D341Med (cell line): Measurements from ENCODE around the gene FBF1.
"Not testable (repeated sequence)": the region's sequence is repeated elsewhere in the genome, so short reads cannot be mapped to it uniquely, and the experiment has no call there.

ENCODE experiments used
- DNase-seq: peaks from one replicate; pipeline ENCODE4 v3.0.0; 2012; ENCODE audit warnings: low spot score

The FBF1 gene

DNA sequence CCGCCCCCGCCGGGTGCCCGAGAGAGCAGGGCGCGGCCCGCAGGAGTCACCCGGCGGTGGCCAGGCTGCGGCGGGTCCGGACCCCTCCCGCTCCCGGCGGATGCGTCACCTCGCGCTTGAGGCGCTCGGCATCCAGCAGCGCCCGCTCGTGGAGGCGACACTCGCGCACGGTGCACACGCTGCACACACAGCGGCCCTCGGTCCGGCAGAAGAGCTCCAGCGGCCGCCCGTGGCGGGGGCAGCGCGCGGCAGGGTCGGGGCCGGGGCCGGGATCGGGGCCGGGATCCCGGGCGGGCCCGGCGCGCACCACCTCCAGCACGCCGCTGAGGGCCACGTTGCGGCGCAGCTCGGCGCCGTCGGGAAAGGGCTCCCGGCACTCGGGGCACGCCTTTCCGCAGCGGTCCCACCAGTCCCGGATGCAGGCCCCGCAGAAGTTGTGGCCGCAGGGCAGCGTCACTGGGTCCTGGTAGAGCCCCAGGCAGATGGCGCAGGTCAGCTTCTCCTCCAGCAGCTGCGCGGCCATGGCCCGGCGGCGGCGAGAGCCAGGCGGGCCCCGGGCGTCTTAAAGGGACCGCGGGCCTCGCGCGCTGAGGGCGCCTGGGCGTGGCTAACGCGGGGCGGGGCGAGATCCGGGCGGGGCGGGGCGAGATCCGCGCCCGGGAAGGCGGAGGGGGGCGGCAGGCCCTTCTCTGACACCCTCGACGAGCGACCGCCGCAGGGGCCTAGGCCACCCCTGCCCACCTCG, 44.3 kb downstream of the FBF1 start, which contains the start of gene TRIM65:
TSS of gene TRIM65 (minus strand) at position 537 of the 745 bp plus-strand sequence. CDS start at position 523, 14 bp downstream.
- peak; percentile 99 for DNase-seq

DNA sequence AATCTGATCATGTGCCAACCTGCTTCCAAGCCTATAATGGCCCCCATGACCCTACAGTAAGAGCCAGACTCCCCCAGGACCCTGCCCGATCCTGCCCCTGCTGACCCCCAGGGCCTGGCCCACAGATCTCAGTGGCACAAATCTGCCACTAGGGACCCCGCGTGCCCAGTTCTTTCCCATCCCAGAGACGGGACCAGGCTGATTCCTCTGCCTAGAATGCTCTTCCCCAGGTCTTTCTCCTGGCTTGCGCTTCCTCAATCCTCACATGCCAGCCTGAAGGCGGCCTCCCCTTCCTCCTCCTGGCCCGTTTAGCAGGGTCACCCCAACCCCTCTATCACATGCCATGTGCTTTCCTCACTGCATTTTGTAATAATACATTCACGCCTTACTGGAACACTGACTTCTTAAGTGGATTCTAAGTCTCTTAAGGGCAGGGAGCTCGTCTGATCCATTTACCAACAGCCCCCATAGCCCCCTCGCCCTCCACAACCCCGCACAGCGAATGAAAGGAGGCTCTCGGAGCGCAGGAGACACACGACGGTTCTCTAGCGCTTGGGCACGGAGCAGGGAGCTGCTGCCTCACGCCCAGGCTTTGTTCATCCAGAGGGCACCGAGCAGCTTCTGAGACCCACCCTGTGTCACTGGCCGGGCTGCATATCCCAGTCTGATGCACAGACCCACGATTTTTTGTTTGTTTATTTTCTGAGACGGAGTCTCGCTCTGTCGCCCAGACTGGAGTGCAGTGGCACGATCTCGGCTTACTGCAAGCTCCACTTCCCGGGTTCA, 45.3 kb downstream of the FBF1 start:
- DNase-seq, result peak; percentile 80

DNA sequence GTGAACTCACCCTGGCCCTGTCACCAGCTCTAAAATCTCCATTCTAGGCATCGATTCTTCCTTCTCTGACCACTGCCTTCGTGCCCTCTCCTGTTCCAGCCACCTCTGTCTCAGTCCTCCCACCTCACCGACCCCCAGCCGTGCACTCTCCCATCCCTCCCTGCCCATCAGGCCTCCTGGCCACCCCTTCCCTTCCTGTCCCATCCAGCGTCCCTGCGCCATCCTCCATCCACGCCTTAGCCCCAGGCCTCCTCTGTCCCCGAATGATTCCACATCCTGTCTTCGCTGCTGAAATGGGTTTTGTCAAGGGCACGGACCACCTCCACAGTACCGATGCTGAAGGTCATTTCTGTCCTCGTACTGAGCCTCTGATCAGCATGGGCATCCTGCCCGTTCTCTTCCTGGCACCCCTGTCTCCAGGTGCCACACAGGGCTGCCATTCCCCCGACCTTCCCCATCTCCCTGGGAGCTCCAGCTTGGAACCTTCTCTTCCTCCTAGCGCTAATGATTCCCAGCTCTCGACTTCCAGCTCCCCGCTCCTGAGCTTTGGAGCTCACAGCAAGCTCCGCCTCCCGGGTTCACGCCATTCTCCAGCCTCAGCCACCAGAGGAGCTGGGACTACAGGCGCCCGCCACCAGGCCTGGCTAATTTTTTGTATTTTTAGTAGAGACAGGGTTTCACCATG, 46.7 kb downstream of the FBF1 start:
- no peak for DNase-seq

DNA sequence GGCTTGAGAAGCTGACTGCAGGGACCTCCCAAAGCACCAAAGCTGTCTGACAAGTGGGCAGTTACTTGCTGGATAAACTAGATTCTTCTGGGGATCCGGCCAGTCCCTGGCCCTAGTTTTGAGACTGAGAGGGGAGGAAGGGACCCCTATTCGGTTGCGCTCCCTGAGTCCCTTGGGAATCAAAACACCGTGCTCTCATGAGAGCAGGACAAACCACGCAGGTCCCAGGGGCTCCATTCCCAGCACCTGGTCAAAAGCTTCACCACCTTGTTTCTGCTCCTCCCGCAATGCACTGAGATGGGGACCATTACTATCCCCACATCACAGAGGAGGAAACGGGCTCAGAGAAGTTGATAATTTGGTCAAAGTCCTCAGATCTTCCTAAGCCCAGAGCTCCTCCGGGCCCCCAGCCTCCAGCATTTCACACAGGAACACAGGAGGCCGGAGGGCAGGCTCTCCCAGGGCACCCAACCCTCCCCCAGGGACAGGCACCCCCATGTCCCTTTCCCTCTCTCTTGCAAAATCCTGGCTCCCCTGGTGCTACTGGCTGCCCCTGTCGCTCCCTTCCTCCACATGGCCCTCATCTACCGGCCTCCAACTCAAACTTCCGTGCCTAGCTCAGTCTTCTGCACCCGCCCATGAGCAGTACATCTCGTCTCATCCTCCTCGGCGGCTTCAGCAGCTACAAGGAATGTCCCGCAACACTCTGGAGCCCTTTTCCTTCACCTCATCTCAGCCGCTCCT, 47.4 kb downstream of the FBF1 start:
- DNase-seq, result no peak

- no peak for DNase-seq
Observed at GRCh38 chr17:75892556-75893224, 48.2 kb downstream of the FBF1 start.

DNA sequence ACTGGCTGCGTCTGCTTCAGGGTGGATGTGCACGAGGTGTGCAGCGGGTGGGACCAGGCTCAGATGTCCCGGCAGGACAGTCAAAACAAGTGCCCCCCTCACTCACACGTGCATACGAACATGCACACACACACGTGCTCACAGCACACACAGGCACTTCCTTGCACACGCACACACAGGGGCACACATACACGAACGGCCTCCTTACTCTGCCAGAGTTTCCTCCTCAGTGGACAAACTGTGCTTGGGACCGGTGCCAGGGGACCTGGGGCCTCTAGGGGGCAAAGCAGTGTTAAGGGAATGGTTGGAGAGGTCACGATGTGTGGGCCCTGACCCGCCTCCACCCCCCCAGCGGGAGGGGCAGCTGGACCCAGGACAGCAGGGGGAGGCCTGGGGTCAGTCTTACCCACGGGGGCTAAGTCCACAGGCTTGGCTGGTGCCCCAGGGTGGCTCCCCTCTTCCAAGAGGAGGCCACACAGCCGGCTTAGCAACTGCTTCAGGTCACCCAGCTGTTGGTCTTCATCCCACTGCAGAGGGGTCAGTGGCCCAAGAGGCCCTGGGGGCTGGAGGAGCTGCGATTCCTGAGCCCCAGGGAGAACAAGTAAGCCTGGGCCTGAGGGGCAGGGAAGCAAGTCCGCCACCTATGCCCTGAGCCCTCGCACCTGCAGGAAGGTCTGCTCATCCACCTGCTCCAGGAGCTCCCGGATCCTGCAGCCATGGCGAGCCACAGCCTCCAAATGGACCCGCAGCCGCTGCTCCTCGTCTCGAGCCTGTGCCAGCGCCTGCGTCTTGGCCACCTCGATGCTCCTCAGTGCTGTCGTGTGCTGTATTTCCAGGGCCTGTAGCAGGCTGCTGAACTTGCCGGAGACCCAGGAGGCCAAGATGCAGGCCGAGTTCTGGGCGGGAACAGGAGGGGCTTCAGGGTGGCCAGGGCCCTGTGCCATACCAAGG, 49.0 kb downstream of the FBF1 start:
- no peak for DNase-seq

DNA sequence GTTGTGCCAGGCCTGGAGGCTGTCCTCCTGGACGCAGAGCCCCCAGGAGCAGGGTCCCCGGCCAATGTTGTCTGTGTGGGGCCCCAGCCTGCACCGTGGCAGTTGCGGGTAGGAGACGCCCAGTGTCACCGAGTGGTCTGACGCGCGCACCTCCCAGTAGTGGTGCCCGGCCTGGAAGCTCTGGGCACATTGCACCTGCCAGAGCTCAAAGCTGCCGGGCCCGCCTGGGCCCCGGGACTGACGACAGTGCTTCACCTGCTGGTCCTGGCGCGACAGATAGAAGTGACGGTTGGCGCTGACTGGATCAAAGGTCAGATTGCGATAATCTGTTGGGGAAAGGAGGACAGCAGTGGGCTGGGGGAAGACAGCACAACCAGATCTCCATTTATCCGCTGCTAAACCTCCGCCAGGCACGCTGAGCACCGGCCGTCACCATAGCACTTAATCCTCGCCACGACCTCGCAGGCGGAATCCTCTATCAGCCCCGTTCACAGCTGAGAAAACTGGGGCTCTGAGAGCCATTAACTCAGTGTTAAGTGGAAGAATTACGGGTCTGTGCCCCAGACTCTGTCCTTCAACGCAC, 49.7 kb downstream of the FBF1 start:
- peak; percentile 85 for DNase-seq

DNA sequence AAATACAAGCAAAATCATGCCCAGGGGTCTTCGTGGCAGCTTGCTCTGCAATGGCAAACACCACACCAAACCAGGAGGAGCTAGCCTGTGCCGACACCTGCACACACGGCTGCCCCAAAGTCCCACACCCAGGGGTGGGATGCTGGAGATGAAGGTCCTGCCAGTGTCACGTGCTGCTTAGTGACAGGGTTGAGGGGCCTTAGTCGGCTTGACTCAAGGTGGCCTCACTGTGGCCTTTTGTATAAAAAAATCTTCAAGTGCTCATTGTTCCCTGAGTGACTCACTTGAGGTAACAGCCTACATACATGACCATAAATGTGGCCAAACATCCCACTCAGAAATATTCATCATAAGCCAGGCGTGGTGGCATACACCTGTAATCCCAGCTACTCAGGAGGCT, 51.4 kb downstream of the FBF1 start:
- no peak for DNase-seq

DNA sequence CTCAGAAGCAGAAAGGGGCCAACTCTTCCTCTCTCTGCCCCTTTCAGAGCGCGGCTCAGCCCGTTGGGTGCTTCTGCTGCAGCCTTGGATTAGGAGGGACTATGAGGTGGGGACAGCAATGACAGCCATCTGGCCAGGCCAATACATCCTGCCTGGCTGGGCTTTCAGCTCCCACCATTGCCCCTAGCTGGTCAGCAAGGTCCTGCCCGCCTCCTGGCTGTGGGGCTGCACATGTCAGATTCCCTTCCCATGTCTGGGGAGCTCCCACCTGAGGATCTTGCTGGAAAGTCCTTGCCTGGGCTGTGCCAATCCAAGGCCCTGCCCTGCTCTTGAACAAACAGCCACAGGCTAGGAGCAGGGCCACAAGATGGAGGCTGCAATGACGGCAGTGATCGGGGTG, 52.4 kb downstream of the FBF1 start:
- peak; percentile 46 for DNase-seq

- not testable (repeated sequence) for DNase-seq
Observed at GRCh38 chr17:75885860-75886259, 55.0 kb downstream of the FBF1 start.

DNA sequence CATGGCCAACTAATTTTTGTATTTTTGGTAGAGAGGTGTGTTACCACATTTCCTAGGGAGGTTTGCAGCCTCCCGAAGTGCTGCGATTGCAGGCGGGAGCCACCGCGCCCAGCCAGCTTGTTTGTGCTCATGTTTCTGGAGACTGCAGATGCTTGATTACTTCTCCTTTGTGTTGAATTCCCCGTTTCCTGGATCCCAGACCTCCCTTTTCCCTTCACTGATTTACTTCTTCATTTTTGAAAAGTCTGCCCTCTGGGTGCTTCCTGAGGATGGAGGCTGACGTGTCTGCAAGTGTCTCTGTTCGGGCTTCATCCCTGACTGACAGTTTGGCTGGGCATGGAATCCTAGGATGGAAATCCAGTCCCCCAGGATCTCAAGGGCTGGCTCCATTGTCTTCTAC, 55.4 kb downstream of the FBF1 start:
- DNase-seq, result no peak

DNA sequence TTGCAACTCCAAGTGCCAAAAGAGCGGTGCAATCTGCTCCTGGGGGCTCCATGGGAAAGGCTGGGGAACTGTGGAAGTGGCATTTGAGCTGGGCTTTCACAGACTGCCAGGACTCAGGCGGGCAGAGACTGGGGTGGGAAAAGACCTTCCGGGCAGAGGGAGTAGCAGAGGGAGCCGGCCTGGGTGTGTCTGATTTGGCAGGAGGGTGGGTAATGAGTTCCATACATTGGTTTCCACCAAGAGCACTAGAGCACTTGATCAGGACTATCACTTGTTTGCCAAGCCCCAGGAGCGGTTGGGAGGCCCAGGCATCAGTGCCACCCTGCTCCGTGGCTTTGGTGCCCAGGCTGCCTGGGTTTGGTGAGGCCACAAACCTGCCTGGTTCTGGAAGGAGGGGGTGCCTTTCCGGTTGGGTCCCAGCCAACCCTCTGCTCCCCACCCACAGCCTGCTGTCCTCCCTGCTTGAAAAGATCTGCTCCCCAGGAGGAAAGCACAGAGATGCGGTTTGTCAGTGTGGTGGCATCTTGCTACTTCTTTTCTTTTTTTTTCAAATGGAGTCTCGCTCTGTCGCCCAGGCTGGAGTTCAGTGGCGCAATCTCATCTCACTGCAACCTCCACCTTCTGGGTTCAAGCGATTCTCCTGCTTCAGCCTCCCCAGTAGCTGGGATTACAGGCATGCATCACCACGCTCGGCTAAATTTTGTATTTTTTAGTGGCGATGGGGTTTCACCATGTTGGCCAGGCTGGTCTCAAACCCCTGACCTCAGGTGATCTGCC, 59.0 kb downstream of the FBF1 start:
- DNase-seq, result no peak

DNA sequence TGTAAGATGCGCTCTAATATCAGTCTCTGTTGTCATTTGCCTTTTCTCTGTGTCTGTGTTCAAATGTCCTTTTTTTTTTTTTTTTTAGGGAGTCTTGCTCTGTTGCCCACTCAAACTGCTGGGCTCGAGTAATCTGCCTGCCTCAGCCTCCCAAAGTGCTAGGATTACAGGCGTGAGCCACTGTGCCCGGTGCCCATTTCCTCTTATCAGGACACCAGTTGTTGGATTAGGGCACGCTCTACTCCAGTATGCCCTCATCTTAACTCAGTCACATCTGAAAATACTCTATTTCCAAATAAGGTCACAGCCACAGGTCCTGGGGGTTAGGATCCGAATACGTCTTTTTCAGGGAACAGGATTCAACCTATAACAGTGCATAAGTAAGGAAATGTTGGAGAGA, 60.6 kb downstream of the FBF1 start:
- no peak for DNase-seq

DNA sequence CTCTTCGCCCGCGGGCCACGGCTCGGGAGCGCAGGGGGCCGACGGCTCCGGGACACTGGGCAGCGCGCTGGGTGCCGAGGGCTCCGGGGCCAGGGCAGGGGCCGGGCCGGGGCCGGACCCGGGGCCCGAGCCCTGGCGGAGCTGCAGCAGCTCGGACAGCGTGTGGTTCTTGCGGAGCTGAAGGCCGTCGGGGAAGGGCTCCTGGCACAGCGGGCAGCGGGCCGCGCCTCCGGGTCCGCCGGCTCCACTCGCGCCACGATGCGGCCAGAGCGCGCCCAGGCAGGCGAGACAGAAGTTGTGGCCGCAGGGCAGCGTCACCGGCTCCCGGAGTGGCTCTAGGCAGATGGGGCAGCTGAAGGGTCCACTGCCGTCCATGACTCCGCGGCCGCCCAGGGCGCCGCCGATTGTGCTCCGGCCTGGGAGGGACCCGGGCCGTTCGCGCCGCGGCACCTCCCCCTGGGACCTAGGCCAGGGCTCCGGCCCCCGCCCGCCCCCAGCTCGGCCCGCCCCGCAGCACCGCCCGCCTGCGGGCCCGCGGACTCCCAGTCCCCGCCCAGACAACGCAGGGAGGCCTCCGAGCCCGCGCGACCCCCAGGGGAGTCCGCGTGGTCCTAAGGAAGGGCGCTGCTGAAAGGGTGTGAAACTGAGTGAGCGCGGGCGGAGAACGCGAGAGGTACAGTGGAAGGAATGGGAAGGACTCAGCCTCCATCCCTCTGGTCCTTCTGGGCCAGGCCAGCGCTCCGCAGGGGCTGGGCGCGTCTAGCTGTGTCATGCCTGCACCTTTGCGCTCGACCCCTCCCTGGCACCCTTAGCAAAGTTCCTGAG, 62.5 kb downstream of the FBF1 start, which contains the start of gene TRIM47:
TSS of gene TRIM47 (minus strand) at position 408 of the 825 bp plus-strand sequence. CDS start at position 375, 33 bp downstream.
- DNase-seq, result peak; percentile 74

GRCh38 chr17:75877752-75878173, 63.1 kb downstream of the FBF1 start:
- peak; percentile 96 for DNase-seq

- DNase-seq, result peak; percentile 59
Observed at GRCh38 chr17:75876938-75877751, 63.7 kb downstream of the FBF1 start.
